HepG2 (cell line): ENCODE data around the gene IQCE. TPM values are rescaled to one million over a fixed set of nuclear protein-coding genes. Genes with fewer than 3 reads are reported as not detected.
A peak's percentile ranks its signal among the peaks of the same experiment; 100 is the strongest.

Source experiments
- ATF7-NPFF ChIP-seq: sonication (generic); formaldehyde crosslinking; IDR thresholded peaks from 2 replicates; pipeline ENCODE4 v1.8.1; 2023; ENCODE audit warnings: mild to moderate bottlenecking, low read depth, missing genetic modification reagents, moderate library complexity
- CENPX ChIP-seq: sonication (generic); formaldehyde crosslinking; IDR thresholded peaks from 2 replicates; pipeline ENCODE4 v1.9.0; 2021; ENCODE audit warnings: mild to moderate bottlenecking, missing genetic modification reagents, moderate library complexity
- FIP1L1 ChIP-seq: fragments of 200-400 bp; formaldehyde crosslinking; IDR thresholded peaks from 2 replicates; pipeline ENCODE4 v1.6.1; 2018; ENCODE audit warnings: low read depth, mild to moderate bottlenecking, low read length, moderate library complexity, borderline replicate concordance; ENCODE audit not compliant: insufficient read depth
- FOXA1 ChIP-seq, 2 experiments: fragments of 450-650 bp in 1 of 2; sonication (generic) in 1 of 2; formaldehyde crosslinking in 1 of 2; IDR thresholded peaks; 2 replicates each; pipeline versions ENCODE4 v1.4.0 to v1.6.1; 2016 to 2020; ENCODE audit warnings: missing genetic modification reagents in 1 of 2
- FOXK2 ChIP-seq: fragments of 450-650 bp; IDR thresholded peaks from 2 replicates; pipeline ENCODE4 v1.6.1; 2016
- MEIS2 ChIP-seq: sonication (generic); formaldehyde crosslinking; IDR thresholded peaks from 2 replicates; pipeline ENCODE4 v1.9.0; 2021; ENCODE audit warnings: mild to moderate bottlenecking, missing genetic modification reagents
- PPARG ChIP-seq: conservative IDR thresholded peaks from 2 replicates; pipeline ENCODE4 v1.6.1; 2016; ENCODE audit warnings: missing biosample characterization, missing genetic modification reagents
- TBX2 ChIP-seq: sonication (generic); formaldehyde crosslinking; IDR thresholded peaks from 2 replicates; pipeline ENCODE4 v1.5.0; 2020; ENCODE audit warnings: missing genetic modification reagents, mild to moderate bottlenecking, borderline replicate concordance
- TBX3 ChIP-seq: fragments of 450-650 bp; IDR thresholded peaks from 2 replicates; pipeline ENCODE4 v1.6.1; 2017; ENCODE audit warnings: antibody characterized with exemption, mild to moderate bottlenecking, inconsistent platforms, borderline replicate concordance
- ZC3H13 ChIP-seq: sonication (generic); formaldehyde crosslinking; IDR thresholded peaks from 2 replicates; pipeline ENCODE4 v1.8.1; 2023; ENCODE audit warnings: mild to moderate bottlenecking, missing genetic modification reagents, moderate library complexity
- ZEB1 ChIP-seq: IDR thresholded peaks from 2 replicates; pipeline ENCODE4 v1.6.1; 2012; ENCODE audit warnings: mild to moderate bottlenecking, low read depth, inconsistent platforms; ENCODE audit not compliant: insufficient replicate concordance
- ZFP37 ChIP-seq: sonication (generic); formaldehyde crosslinking; IDR thresholded peaks from 2 replicates; pipeline ENCODE4 v1.4.0; 2020; ENCODE audit warnings: missing genetic modification reagents, borderline replicate concordance
- ZNF274 ChIP-seq: sonication (generic); formaldehyde crosslinking; IDR thresholded peaks from 2 replicates; pipeline ENCODE4 v1.5.1; 2020; ENCODE audit warnings: mild to moderate bottlenecking, missing genetic modification reagents
- ZNF296 ChIP-seq: sonication (generic); formaldehyde crosslinking; conservative IDR thresholded peaks from 2 replicates; pipeline ENCODE4 v1.5.0; 2020; ENCODE audit warnings: mild to moderate bottlenecking, missing genetic modification reagents
- ZNF589 ChIP-seq: sonication (generic); formaldehyde crosslinking; conservative IDR thresholded peaks from 2 replicates; pipeline ENCODE4 v1.8.0; 2022; ENCODE audit warnings: mild to moderate bottlenecking, moderate library complexity, missing genetic modification reagents
- ZNF788 ChIP-seq: sonication (generic); formaldehyde crosslinking; IDR thresholded peaks from 2 replicates; pipeline ENCODE4 v1.5.0; 2020; ENCODE audit warnings: mild to moderate bottlenecking, missing genetic modification reagents, borderline replicate concordance
- ZNF790 ChIP-seq: sonication (generic); formaldehyde crosslinking; IDR thresholded peaks from 2 replicates; pipeline ENCODE4 v1.8.0; 2022; ENCODE audit warnings: missing genetic modification reagents, mild to moderate bottlenecking, borderline replicate concordance
- ZNF839 ChIP-seq: sonication (generic); formaldehyde crosslinking; IDR thresholded peaks from 2 replicates; pipeline ENCODE4 v1.4.0; 2020; ENCODE audit warnings: missing genetic modification reagents, mild to moderate bottlenecking, borderline replicate concordance
- polyA plus RNA-seq, 8 experiments: library from polyadenylated mRNA; depleted of rRNA in 3 of 8; stranded (reverse) in 7 of 8; unstranded in 1 of 8; fragments of >200 nt; fragmentation: Illumina TruSeq in 4 of 8; extraction: Trizol in 4 of 8; gene quantifications; 2 replicates each; pipeline versions ENCODE4 v1.2.1 to v1.2.3, GENCODE V29; 2011 to 2016; ENCODE audit warnings: low read depth in 4 of 8, missing spikeins in 1 of 8, mixed read lengths in 1 of 8; ENCODE audit not compliant: insufficient read depth in 1 of 8
- total RNA-seq, 5 experiments: library from RNA; depleted of rRNA; stranded (reverse); fragments of >200 nt; fragmentation: Illumina TruSeq; extraction: Trizol; gene quantifications; 2 replicates each; pipeline ENCODE4 v1.2.3, GENCODE V29; 2016; ENCODE audit warnings: low read depth in 1 of 5
- TF ChIP-seq, protein P1 (sequence below): sonication (generic); formaldehyde crosslinking; IDR thresholded peaks from 2 replicates; pipeline ENCODE4 v1.8.0; 2022; ENCODE audit warnings: mild to moderate bottlenecking, missing genetic modification reagents, moderate library complexity
- TF ChIP-seq, protein P2 (sequence below): sonication (generic); formaldehyde crosslinking; IDR thresholded peaks from 2 replicates; pipeline ENCODE4 v1.4.0; 2020; ENCODE audit warnings: mild to moderate bottlenecking, missing genetic modification reagents
- TF ChIP-seq, protein P3 (sequence below), 2 experiments: sonication (generic) in 1 of 2; formaldehyde crosslinking in 1 of 2; IDR thresholded peaks; 2 replicates each; pipeline versions ENCODE4 v1.5.1 to v1.6.1; 2011 to 2020; ENCODE audit warnings: borderline replicate concordance in 1 of 2, low read depth in 1 of 2, low read length in 1 of 2, mild to moderate bottlenecking in 1 of 2, missing genetic modification reagents in 1 of 2, moderate library complexity in 1 of 2
- TF ChIP-seq, protein P4 (sequence below): sonication (generic); IDR thresholded peaks from 2 replicates; pipeline ENCODE4 v1.6.1; 2016; ENCODE audit warnings: low read depth, borderline replicate concordance

Gene IQCE
- total and polyA plus RNA-seq, 2 of the 13 experiments (the other 11 are each of a cell fraction or from before 2014, with no cell fraction given): 1.5 to 2.5 TPM

DNA sequence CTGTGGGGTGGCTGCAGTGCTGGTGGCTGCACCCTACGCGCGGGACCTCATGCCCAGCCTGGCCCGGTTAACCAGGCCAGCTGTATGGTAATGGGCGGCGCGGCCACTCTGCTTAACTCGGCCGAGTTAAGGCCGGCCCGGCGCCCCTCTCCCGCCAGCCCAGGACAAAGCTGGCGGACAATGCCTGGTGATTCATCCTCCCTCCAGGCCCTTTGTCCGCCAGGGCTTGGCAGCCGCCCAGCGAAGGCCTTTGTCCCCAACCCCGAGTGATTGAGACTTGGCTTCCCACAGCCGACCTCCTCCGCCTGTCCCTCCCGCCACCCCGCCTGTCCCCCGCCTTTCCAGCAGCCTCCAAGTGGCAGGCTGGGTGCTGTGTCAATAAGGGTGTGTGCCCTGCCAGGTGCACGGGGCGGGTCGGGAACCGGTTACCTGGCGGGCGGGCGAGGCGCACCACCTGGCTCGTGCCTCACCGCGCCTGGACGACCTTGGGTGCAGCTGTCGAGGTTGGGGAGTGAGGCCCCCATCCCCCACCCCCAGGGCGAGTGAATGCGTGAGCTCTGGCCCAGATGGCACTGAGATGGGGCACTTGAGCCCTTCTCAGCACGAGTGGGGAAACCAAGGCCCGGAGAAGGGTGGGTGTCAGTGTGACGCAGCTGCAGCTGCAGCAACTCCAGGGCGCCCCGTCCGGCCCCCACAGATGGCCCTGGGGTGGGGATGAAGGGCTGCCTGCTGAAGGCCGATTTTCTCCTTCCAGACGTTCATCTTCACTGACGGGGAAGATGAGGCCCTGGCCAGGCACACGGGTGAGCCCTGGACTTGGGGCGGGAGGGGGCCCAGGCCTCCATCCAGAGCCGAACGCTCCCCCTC is 34.6 kb upstream of the IQCE start (continued):
- TF ChIP-seq, protein P1, sequence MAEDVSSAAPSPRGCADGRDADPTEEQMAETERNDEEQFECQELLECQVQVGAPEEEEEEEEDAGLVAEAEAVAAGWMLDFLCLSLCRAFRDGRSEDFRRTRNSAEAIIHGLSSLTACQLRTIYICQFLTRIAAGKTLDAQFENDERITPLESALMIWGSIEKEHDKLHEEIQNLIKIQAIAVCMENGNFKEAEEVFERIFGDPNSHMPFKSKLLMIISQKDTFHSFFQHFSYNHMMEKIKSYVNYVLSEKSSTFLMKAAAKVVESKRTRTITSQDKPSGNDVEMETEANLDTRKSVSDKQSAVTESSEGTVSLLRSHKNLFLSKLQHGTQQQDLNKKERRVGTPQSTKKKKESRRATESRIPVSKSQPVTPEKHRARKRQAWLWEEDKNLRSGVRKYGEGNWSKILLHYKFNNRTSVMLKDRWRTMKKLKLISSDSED (CRISPR knock-in tag): no peak
- TF ChIP-seq, protein P2, sequence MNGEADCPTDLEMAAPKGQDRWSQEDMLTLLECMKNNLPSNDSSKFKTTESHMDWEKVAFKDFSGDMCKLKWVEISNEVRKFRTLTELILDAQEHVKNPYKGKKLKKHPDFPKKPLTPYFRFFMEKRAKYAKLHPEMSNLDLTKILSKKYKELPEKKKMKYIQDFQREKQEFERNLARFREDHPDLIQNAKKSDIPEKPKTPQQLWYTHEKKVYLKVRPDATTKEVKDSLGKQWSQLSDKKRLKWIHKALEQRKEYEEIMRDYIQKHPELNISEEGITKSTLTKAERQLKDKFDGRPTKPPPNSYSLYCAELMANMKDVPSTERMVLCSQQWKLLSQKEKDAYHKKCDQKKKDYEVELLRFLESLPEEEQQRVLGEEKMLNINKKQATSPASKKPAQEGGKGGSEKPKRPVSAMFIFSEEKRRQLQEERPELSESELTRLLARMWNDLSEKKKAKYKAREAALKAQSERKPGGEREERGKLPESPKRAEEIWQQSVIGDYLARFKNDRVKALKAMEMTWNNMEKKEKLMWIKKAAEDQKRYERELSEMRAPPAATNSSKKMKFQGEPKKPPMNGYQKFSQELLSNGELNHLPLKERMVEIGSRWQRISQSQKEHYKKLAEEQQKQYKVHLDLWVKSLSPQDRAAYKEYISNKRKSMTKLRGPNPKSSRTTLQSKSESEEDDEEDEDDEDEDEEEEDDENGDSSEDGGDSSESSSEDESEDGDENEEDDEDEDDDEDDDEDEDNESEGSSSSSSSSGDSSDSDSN (CRISPR knock-in tag): peak; percentile 67; the same call in 1 of the 2 replicates
- TF ChIP-seq ZNF296 (CRISPR knock-in tag) (no peak), ZC3H13 (CRISPR knock-in tag) (no peak), TBX2 (CRISPR knock-in tag) (peak; percentile 69), ZNF790 (no peak), ZNF839 (no peak), CENPX (CRISPR knock-in tag) (no peak), PPARG (CRISPR knock-in tag) (no peak), TBX3 (no peak), FOXK2 (no peak), FIP1L1 (no peak), ZEB1 (peak; percentile 74), ATF7-NPFF (no peak), ZFP37 (CRISPR knock-in tag) (no peak), ZNF274 (CRISPR knock-in tag) (no peak), FOXA1 (IDR thresholded peaks at IDR 0.05) (no peak), FOXA1 (CRISPR knock-in tag; IDR thresholded peaks at IDR 0.05) (peak; percentile 76), ZNF589 (CRISPR knock-in tag) (no peak), MEIS2 (CRISPR knock-in tag) (0 out of 2 replicates have a peak, but pooled peaks have one; percentile 29), ZNF788 (peak; percentile 59; the same call in 1 of the 2 replicates)
- TF ChIP-seq, protein P3, sequence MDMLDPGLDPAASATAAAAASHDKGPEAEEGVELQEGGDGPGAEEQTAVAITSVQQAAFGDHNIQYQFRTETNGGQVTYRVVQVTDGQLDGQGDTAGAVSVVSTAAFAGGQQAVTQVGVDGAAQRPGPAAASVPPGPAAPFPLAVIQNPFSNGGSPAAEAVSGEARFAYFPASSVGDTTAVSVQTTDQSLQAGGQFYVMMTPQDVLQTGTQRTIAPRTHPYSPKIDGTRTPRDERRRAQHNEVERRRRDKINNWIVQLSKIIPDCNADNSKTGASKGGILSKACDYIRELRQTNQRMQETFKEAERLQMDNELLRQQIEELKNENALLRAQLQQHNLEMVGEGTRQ (IDR thresholded peaks at IDR 0.05; ENCODE audit: low read depth, low read length): no peak
- TF ChIP-seq, protein P3 (CRISPR knock-in tag; IDR thresholded peaks at IDR 0.05; ENCODE audit: borderline replicate concordance): no peak
- TF ChIP-seq, protein P4, sequence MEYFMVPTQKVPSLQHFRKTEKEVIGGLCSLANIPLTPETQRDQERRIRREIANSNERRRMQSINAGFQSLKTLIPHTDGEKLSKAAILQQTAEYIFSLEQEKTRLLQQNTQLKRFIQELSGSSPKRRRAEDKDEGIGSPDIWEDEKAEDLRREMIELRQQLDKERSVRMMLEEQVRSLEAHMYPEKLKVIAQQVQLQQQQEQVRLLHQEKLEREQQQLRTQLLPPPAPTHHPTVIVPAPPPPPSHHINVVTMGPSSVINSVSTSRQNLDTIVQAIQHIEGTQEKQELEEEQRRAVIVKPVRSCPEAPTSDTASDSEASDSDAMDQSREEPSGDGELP: peak; percentile 15; the same call in 1 of the 2 replicates
